Measurements from ENCODE around the gene MAP1B.

- TF ChIP-seq CTCF (IDR thresholded peaks at IDR 0.05; ENCODE audit: low read length): no peak
- TF ChIP-seq EZH2 (IDR thresholded peaks at IDR 0.05; ENCODE audit: borderline replicate concordance, low read length): no peak
Measured at GRCh38 chr5:72231991-72232703, 124.9 kb downstream of the MAP1B start.

Measured in OCI-LY1 (cell line).